ENCODE data around the gene GDF10. TPM values are rescaled to one million over a fixed set of nuclear protein-coding genes. Genes with fewer than 3 reads are reported as not detected.

GDF10 gene
- total RNA-seq, 4 donors from 2014 or later: 3.6 to 9.6 (median 7.3) TPM

Other genes starting within 250 kb of the GDF10 start
- not detected for gene GDF2, start 22.3 kb downstream of the GDF10 start, total RNA-seq
- not detected for gene RBP3, start 48.2 kb downstream of the GDF10 start, total RNA-seq
- under 1 TPM in 3 of 4 donors, not detected in 1; 0.24 to 0.56 (median 0.40) TPM for gene ZNF488, start 84.1 kb downstream of the GDF10 start, total RNA-seq
- gene ANXA8, start 183.9 kb downstream of the GDF10 start, total RNA-seq: under 1 TPM in 1 of 4 donors, not detected in 3; 0.40 TPM
- gene FAM25G, start 191.5 kb downstream of the GDF10 start, total RNA-seq: not detected
- 10 to 100 TPM in 2 of 4 donors, 1 to 10 TPM in 2; 2.8 to 17.6 (median 11.9) TPM for gene AGAP9, start 223.4 kb downstream of the GDF10 start, total RNA-seq